Adrenal gland (tissue), 12 donors: ENCODE results near the gene TNFAIP8L3. TPM values are rescaled to one million over a fixed set of nuclear protein-coding genes. Genes with fewer than 3 reads are reported as not detected.

ENCODE experiments used
- DNase-seq, 7 donors: peaks; one replicate each; pipeline ENCODE4 v3.0.0-alpha.2; 2019 to 2020
- H3K27ac ChIP-seq, 5 donors: fragments of 200-600 bp; sonication (generic) in 4 of 5; 1 replicate in 3 of 5; 2 replicates in 2 of 5; pipeline versions ENCODE4 v1.5.1 to v1.8.0; 2016 to 2020; ENCODE audit warnings: mild to moderate bottlenecking in 1 of 5
- H3K27me3 ChIP-seq: fragments of 200-600 bp; 2 replicates; pipeline ENCODE4 v1.8.0; 2021
- H3K36me3 ChIP-seq, 2 donors: fragments of 200-600 bp; replicated peaks in 1 of 2; 1 replicate in 1 of 2; 2 replicates in 1 of 2; pipeline versions ENCODE4 v1.5.1 to v1.8.0; 2018 to 2022
- H3K4me1 ChIP-seq, 2 donors: fragments of 200-600 bp; replicated peaks in 1 of 2; 1 replicate in 1 of 2; 2 replicates in 1 of 2; pipeline versions ENCODE4 v1.5.1 to v1.8.0; 2018 to 2021
- H3K4me3 ChIP-seq, 4 donors: fragments of 200-600 bp; sonication (generic) in 3 of 4; one replicate each; pipeline ENCODE4 v1.5.1; 2016 to 2018
- H3K9me3 ChIP-seq, 3 donors: fragments of 200-600 bp; sonication (generic) in 1 of 3; replicated peaks in 1 of 3; 1 replicate in 2 of 3; 2 replicates in 1 of 3; pipeline versions ENCODE4 v1.5.1 to v1.8.0; 2016 to 2021
- CTCF ChIP-seq, 6 experiments: fragments of 450-650 bp in 4 of 6; fragments of 200-600 bp in 2 of 6; sonication (generic) in 1 of 6; IDR thresholded peaks; 1 replicate in 5 of 6; 2 replicates in 1 of 6; pipeline versions ENCODE4 v1.5.1 to v1.8.0; 2016 to 2021; ENCODE audit warnings: antibody characterized with exemption in 6 of 6, mild to moderate bottlenecking in 2 of 6, moderate library complexity in 1 of 6
- POLR2A ChIP-seq, 2 donors: fragments of 450-650 bp; IDR thresholded peaks; one replicate each; pipeline ENCODE4 v1.6.1; 2017; ENCODE audit warnings: antibody characterized with exemption in 2 of 2, mild to moderate bottlenecking in 2 of 2, moderate library complexity in 1 of 2
- WGBS, 4 donors: extraction: QIAGEN DNeasy Blood & Tissue Kit in 2 of 4; methylation state at CpG; one replicate each; pipeline versions ENCODE4 v1.1.5 to v1.1.7; 2013 to 2017; 5-methylcytosine and 5-hydroxymethylcytosine counted together
- intact Hi-C, 2 donors: fragments of 100-400 bp; cut with DNase I; formaldehyde crosslinking; loops; one replicate each; pipeline versions ENCODE4 v1.14.1 to v1.15.0; 2022 to 2023
- polyA plus RNA-seq, 3 donors: library from polyadenylated mRNA; stranded (reverse); fragments of 200-250 nt in 2 of 3; fragments of 350-450 nt in 1 of 3; fragmentation: Illumina TruSeq in 1 of 3; extraction: RNeasy Lipid Tissue Mini Kit (QIAGEN cat#74804) in 1 of 3; gene quantifications; one replicate each; pipeline ENCODE4 v1.2.3, GENCODE V29; 2013 to 2014
- total RNA-seq, 9 donors: library from RNA; depleted of rRNA in 4 of 9; stranded (reverse); fragments of >200 nt in 4 of 9; fragments of 120-200 nt in 1 of 9; fragmentation: NEBNext Ultra II Directional in 1 of 9; extraction: Animal tissue kit (Norgen Biotek cat#: 25700) in 1 of 9; gene quantifications; one replicate each; pipeline versions ENCODE4 v1.1.0 to v1.2.4, GENCODE V29; 2013 to 2023
- donor health status: healthy with polysubstance abuse.
- donor health status: Bipolar disorder and iron deficiency.
- donor health status: DM: yes; HTN: yes; CAD: no.
- donor health status: DM: no; HTN: no; CAD: no.
- donor health status: DM: no; HTN: no; CAD: no.
- donor health status: DM: yes; HTN: yes; CAD: no.

Gene TNFAIP8L3
- total and polyA plus RNA-seq, 12 donors: 1.1 to 9.5 (median 3.7) TPM

- WGBS, 4 donors: 48 to 63% (median 55%) methylated on average over 7 of the region's 7 CpGs
- Histone ChIP-seq H3K4me1 (peaks cover 0 to 14% of the 10 kb centered on the region in 2 donors), H3K36me3 (no peaks in the 10 kb centered on the region), H3K27me3 (no peaks in the 10 kb centered on the region), H3K9me3 (no peaks in the 10 kb centered on the region), H3K27ac (peak overlapping the region in 2 of 5 donors; percentile 5 to 46), H3K4me3 (no peak overlapping the region)
- no peak for TF ChIP-seq CTCF (IDR thresholded peaks at IDR 0.05)
- no peak for TF ChIP-seq POLR2A (IDR thresholded peaks at IDR 0.05)
- no peak for DNase-seq
- intact Hi-C loops: no loop called here
These were observed 38.5 kb upstream of the TNFAIP8L3 start for GRCh38 chr15:51133140-51133765.

DNA sequence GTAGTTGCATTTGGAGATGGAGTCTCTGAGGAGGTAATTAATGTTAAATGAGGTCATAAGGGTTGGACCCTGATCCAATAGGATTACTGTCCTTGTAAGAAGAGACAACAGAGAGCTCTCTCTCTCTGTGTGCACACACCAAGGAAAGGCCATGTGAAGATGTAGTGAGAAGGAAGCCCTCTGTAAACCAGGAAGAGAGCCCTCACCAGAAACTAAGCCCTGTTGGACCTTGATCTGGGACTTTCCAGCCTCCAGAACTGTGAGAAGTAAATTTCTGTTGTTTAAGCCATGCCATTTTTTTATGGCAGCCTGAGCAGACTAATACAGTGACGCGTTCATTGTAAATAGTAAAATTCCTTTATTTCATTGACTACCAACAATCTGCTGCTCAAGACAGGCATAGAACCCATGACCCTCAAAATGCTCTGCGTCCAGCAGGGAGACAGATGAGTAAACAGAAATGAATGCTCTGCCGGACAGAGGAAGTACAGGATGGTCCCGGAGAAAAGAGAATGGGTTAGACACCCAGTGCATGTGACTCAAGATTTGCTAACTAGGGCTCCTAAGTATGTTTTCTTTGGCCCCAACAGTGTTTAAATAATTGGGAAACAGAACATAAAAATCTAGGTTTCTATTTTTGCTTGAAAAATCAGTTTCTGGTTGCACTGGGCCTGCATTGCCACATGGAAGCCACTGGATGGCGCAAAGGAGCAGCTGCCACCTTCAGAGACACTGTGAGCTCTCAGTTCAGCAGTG lies 37.9 kb upstream of the TNFAIP8L3 start:
- Histone ChIP-seq H3K4me1 (peaks cover 0 to 14% of the 10 kb centered on the region in 2 donors), H3K27me3 (no peaks in the 10 kb centered on the region), H3K36me3 (no peaks in the 10 kb centered on the region), H3K4me3 (no peak overlapping the region), H3K27ac (peak overlapping the region in 3 of 5 donors; percentile 20 to 52 (median 43)), H3K9me3 (no peaks in the 10 kb centered on the region)
- TF ChIP-seq CTCF (IDR thresholded peaks at IDR 0.05) (peak; percentile 64 to 82 (median 76)), POLR2A (IDR thresholded peaks at IDR 0.05) (no peak)
- WGBS, 4 donors: 37 to 63% (median 60%) methylated on average over 6 of the region's 6 CpGs
- intact Hi-C loops: no loop called here
- peak; percentile 37 to 74 (median 46) for DNase-seq

DNA sequence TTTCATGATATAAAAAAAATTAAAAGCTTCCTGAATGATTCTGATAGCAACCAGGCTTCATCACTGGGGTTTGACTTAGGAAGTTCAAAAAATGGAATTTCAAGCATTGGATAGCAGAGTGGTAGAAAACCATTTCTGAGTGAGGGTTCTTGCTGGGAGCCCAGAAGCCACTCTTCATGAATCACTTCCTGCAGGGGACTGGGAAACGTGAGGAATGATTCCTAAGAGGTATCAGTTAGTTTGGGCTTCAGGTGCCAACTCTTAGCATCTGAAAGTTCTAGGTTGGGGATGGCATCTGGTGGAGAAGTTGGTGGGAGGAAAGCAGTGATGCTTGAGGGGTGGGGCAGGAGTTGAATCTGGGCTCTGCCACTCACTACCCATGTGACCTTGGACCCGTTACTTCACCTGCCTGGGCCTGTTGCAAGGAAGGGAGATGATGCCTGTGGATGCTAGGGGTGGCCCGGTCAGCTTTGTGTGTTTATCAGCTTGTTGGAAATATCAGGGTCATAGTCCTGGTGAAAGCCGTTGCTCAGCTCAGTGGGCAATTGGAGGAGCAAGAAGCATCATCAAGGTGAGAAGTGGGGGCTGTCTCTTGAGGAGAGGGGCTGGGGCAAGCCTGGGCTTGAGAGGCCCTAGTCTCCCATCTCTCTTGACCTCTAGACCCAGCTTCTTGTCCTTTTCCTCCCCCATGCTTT lies 37.0 kb upstream of the TNFAIP8L3 start:
- intact Hi-C loops: no loop called here
- Histone ChIP-seq H3K4me3 (no peak overlapping the region), H3K9me3 (no peaks in the 10 kb centered on the region), H3K27ac (peak overlapping the region in 2 of 5 donors; percentile 43 to 52), H3K36me3 (no peaks in the 10 kb centered on the region), H3K4me1 (peaks cover 0 to 14% of the 10 kb centered on the region in 2 donors), H3K27me3 (no peaks in the 10 kb centered on the region)
- no peak for TF ChIP-seq POLR2A (IDR thresholded peaks at IDR 0.05)
- no peak for TF ChIP-seq CTCF (IDR thresholded peaks at IDR 0.05)
- no peak for DNase-seq
- WGBS, 4 donors: 49 to 69% (median 54%) methylated on average over 4 of the region's 4 CpGs

GRCh38 chr15:51130344-51130743 lies 35.6 kb upstream of the TNFAIP8L3 start:
- DNase-seq: no peak
- Histone ChIP-seq H3K4me1 (peaks cover 0 to 14% of the 10 kb centered on the region in 2 donors), H3K9me3 (no peaks in the 10 kb centered on the region), H3K4me3 (no peak overlapping the region), H3K36me3 (no peaks in the 10 kb centered on the region), H3K27me3 (no peaks in the 10 kb centered on the region), H3K27ac (no peak overlapping the region)
- intact Hi-C loops: no loop called here
- TF ChIP-seq CTCF (IDR thresholded peaks at IDR 0.05): no peak
- TF ChIP-seq POLR2A (IDR thresholded peaks at IDR 0.05): no peak
- 90 to 100% (median 94%) methylated on average over 1 of the region's 1 CpG for WGBS, 4 donors
